Endometrium (tissue), 2 donors: ENCODE data around the gene PTPN2.

Experiments used
- FAIRE-seq: peaks from 2 replicates; lab custom pipeline; 2012; peaks lifted over from hg19 to GRCh38; lab: Jason Lieb, UNC
- donor health status: control.
- donor health status: control.

Gene PTPN2

DNA sequence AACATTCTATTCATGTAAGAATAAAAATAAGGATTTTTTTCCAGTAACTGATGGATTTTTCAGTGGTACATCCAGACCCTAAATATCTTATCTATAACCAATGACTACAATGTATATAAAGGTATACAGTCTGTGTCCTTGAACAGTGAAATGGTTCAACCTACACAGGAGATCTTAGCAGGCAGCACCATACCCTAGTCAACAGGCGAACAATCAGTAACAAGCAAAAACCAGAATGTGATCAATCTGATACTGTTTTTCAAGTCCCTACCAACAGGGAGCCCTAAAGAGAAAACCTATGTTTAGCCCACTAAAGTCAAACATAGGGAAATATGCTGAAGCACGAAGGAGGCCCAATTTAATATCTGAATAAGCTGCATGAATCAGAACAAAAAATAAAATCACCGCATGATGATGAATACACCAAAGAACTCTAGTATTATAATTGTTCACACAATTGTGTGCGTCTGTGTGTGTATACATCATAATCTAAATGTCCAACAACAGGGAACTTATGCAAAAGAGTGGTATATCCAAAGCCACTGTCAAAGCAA is 26.0 kb downstream of the PTPN2 start:
- FAIRE-seq = no peak

DNA sequence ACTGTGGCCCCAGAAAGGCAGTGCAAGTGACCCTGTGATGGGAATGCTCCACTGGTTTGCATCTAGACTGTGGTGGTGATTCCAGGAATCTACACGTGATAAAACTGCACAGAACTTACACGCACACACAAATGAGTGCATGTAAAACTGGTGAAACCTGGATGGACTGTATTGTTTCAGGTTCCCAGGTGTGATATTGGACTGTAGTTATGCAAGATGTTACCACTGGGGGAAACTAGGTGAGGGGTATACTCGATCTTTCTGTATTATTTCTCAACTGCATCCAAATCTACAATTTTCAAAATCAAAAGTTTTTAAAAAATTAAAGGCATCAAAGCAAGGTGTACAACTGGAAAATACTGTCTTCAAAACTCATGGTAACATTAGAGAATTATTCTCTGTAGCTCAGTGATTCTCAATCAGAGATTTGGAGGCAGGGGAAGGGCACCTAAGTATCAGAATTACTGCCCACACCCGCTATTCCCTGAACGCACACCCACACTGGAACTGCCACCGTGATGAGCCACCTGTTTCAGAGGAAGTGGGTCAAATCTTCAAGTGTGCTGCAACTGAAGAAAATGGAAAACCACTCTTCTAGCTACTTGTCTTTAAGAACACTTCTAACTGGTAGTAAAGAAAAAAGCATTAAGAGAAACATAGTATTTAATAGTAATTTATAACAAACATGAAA is 26.7 kb downstream of the PTPN2 start:
- no peak for FAIRE-seq

DNA sequence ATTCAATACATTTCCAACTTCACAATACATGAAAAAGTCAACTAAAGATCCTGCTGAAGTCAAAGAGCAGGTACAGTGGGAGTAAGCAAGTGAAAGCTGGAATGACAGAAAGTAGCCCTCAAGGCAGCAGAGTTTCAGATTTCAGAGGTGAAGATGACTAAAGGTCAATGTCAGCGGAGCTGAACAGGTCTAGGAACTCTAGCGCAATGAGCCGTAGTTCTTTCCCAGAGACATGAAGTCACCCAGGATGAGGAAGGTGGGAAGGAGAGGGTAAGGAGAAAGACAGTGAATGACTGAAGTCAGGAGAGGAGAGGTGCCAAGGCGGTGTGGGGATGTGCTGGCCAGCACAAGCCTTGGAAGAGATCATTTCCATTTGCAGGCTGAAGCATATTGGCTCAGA is 28.1 kb downstream of the PTPN2 start:
- FAIRE-seq = no peak

DNA sequence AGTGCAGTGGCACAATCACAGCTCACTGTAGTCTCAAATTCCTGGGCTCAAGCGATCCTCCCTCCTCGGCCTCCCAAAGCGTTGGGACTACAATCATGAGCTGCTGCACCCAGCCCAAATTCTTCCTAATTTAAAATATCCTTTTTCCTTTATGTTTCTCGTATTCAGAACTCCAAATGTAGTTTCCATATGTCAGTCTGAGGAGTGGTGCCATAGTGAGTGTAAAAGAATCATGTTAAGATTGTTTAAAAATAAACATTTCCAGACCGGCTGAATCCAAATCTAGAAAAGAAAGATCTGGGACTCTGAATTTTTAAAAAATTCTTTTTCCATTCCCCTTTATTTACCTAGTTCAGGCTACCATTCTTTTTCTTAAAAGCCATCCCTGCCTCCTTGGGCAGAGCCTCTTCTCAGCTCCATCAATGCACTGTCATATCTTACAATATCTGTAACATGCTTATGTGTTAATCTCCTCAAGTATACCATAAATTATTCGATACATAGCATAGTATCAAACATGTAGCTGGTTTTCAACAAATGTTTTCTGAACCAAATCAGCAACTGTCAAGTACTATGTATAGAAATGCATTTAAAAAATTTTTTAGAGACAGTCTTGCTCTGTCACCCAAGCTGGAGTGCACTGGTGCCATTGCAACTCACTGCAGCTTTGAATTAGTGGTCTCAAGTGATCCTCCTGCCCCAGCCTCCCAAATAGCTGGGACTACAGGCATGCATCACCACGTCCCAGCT is 31.3 kb downstream of the PTPN2 start:
- FAIRE-seq = no peak

DNA sequence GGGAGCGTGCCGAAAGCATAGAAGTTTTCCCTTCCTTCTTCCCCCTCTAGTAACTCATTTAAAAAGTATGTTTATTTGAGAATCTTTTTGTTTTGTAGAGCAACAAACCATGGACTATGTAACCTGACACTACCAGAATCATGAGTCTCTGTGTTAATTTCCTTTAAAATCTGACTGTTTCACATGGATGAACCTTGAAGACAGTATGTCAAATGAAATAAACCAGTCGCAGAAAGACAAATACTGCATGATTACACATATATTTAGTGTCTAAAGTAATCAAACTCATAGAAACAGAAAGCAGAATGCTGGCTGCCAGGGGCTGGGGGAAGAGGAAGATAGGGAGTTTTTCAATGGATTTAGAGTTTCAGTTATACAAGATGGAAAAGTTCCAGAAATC is 32.3 kb downstream of the PTPN2 start:
- FAIRE-seq = no peak

DNA sequence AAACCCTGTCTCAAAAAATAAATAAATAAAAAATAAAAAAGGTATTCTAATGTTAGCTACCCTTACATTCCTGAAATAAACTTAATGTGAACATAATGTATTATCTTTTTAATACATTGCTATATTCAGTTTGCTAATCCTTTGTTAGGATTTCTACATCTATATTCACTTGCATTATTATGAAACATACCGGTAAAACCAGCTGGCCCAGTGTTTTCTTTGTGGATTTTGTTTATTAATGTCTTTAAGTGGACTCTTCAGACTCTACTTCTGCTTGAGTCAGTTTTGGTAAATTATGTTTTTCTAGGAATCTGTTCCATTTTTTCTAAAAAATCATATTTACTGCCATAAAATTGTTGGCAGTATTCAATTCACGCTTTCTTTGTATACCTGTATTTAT is 34.5 kb downstream of the PTPN2 start:
- no peak for FAIRE-seq

DNA sequence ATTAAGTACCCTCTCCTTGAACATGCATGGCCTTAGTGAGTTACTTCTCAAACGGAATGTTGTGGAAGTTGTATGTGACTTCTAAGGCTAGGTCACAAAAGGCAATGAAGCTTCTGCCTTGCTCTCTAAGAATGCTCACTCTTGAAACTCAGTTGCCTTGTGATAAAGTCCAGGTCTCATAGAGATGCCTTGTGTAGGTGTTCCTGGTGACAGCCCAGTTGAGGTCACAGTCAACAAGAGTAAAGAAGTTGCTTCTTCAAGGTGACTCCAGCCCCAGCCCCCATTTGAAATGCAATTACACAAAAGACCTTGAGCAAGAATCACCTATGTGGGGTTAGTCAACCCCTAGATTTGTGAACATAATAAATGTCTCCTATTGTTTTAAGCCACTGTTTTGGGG is 35.6 kb downstream of the PTPN2 start:
- FAIRE-seq = no peak

DNA sequence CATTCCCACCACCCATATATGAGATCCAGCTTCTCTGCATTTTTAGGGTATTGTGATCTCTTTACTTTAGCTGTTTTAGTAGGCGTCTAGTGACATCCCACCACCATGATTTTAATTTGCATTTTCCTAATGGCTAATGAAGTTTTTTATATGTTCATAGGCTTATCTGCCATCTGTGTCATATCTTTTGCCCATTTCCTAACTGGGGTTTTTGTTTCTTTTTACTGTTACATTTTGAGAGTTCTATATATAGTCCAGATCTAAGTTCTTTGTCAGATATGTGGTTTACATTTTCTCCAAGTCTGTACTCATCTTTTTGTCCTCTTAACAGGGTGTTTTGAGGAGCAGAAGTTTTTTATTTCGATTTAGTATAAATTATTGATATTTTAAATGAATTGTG is 39.6 kb downstream of the PTPN2 start:
- FAIRE-seq = no peak

DNA sequence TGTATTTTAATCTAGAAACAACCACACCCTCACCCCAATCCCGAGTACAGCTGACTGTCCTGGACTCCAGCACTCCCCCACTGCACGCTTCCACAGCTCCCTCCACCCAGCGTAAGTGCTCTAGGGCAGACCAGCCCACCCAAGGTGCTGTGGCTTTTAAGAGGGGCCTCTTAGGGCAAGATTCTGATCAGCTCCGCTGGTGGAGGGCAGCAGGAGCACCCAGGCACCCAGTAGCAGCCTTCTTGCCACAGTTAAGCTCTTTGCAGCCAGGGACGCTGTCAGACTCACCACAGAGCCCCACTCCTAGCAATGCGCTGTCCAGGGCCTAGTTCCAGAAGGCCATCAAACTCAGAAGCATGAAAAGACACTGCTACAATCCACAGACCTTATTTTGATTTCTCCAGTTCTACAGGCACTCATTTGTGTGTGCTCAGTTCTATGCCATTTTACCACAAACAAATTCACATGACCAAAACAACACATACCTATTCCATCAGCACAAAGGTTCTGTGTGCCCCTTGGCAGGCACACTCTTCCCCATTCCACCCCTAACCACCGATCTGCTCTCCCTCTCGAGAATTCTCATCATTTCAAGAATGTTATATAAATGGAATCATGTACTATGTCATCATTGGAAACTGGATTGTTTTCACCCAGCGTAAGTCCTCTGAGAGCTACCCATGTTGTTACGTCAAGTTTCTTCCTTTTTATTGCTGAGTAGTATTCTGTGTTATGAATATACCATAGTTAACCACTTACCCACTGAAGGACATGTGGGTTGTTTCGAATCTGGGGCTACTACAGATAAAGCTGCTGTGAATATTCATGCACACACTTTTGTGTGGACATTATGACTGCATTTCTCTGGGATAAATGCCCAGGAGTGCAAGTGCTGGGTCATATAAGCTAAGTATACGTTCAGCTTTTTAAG is 40.4 kb downstream of the PTPN2 start:
- no peak for FAIRE-seq

DNA sequence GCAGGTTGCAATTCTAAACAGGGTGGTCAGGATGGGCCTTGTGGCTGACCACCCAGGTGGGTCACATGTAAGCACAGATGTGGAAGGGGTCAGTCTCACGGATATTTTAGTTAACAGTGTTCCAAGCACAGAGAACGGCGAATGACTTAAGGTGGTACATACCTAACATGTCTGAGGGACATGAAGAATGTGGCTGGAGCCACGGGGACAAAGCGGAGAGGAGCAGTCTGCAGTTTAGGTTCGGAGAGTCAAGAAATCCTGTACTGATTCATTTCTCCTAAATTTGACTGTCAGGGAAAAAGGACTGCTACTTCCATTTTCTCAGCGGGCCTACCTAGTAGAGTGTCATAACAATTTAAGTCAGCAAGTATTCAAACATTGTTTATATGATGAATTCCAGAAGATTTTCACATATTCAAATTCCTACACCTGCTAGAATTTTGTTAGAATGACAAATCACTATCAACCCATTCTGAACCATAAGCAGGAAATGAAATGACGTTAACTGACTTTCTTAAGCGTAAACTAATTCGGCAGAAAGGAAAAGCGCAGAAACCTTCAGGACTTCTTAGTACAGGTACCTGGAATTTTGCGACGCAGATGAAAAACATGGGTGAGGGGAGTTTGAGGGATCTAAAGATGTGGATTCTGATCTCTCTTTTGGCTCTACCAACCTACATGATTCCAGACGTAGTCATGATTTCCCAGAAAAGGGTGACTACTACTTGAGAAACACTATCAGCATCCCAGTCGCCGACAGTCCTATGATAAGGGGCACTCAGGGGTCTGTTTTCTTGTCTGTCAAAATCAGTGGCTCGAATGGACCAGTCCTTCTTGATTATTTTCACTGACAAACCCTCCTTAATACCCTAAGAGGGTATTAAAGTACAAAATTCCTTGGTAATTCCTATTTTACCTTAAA is 41.3 kb downstream of the PTPN2 start:
- FAIRE-seq = no peak

DNA sequence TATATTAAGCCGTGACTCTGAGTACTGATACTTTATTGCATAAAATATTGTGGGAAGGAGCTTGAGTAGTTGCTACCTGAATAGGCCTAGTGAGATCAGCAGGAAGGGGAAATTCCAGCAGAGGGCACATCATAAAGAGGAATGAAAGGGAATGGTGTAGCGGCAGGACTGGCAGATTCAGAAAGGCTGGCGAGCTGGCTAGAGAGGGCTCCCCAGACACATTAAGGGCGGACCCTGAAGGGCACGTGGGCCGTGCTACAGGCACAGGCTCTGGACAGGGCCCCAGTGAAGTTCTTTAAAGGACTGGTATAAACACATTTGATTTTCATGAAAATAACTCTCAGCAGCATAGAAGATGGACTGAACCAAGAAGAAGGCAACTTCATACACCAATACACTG is 43.0 kb downstream of the PTPN2 start:
- FAIRE-seq = no peak

DNA sequence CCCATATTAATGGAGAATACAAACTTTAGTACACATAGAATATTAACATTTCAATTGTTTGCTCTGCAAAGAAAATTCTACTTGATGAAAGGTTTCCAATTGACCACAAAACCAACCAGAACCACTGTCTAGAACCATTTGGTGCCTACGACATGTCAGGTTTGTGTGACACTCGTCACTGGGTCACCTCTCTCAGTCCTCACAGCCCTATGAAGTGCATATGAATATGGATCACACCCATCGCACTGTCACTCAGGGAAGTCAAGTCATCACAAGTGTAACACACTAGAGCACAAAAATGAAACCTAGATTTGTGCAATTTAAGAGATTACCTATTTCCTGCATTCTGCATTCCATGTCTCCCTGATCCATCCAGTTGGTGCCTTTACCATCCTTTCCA is 43.7 kb downstream of the PTPN2 start:
- FAIRE-seq = no peak

DNA sequence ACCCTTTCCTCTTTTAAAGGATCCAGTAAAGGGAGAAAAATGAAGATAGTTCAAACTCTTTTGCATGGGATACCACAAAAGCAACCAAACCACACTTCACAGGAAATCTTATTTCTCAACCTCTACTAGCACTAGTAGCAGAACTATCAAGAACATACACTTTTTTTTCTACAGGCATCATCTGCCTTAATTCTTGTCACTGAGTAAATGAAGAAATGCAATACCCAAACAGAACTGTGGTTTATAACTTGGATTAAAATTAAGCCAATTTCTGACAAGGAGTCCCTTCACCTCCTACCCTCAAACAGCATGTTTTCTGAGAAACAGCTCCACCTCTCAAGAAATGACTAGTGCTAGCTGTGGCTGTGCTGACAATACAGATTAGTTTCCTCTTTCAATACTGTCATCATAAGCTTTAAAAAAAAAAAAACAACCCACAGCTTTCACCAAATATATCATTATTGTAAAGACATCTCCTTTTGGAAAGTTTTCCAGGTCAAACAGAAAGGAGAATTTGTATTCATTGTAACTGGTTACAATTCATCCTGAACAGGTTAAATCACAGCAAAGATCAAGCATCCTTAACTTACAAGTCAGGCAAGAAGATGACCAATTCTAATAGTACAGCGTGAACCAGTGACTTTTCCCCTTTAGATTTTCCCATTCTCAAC is 44.4 kb downstream of the PTPN2 start:
- no peak for FAIRE-seq

DNA sequence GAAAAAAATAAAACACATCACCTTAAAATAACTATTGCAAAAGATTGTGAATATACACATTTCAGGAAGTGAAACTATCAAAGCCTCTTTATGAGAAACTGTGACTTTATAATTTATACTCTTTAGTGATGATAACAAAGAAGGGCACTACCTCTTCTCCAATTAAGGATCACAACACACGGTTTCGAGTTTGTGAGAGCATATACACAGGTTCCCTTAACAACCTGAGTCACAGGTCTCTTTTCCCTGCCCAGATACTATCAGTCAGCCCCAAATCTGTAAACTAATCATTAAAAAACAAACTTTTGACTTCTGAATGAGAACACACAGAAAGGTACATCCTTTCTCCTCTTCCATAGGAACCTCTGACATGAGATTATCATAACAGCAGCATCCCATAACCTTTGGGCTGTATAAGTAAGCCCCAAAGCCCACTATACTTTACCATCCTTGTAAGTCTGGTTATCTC is 44.9 kb downstream of the PTPN2 start:
- no peak for FAIRE-seq

DNA sequence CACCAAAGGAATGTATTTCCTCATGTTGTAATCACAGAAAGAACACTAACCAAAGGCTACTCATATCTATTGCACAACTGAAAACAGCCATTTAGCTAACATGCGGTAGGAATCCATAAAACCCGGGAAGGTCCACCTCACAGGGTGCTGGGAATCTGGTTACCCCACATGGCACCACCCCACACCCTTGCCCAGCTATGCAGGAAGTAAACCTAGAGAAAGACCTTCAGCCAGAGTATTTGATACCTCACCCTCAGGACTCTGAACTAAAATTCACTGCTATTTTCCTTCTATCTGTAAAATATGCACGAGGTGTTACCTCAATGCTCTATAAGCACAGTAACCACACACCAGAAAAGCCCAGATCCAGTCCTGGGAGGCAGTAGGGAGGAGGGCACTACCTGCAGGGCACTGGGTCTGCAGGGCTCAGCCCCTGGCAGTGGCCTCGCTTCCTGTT is 45.8 kb downstream of the PTPN2 start:
- FAIRE-seq = no peak

DNA sequence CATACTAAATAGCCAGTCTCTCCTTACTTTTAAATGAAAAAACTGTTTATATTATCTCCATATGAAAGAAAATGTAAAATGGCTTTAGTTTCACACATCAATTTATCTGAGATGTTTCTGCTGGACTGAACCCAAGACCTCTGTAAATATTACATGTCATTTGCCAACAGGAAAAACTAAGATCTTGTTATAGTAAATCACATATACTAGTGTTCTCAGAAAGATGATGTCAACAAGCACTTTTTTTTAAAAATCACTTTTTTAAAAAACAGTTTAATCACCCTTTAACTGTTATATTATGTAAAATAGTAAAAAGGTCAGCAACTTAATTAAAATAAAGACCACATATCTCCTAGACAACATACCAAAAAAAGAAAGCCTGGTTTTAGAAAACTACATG is 46.3 kb downstream of the PTPN2 start:
- no peak for FAIRE-seq

DNA sequence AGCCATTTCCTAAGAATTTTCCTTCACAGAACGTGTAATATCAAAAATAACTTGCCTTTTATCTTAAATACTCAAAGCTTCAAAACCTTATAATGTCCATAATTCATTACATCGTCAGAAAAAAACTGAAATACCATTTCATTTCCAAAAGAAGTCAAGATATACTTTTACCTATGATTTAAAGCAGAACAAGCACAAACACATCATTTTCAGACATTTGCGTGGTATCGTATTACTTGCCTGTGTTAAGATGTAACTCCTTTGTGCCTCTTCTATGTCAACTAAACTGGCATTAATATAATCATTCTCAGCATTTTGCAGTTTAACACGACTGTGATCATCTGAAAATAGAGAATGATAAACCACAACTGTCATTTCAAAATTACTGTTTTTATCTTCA is 47.5 kb downstream of the PTPN2 start:
- no peak for FAIRE-seq

DNA sequence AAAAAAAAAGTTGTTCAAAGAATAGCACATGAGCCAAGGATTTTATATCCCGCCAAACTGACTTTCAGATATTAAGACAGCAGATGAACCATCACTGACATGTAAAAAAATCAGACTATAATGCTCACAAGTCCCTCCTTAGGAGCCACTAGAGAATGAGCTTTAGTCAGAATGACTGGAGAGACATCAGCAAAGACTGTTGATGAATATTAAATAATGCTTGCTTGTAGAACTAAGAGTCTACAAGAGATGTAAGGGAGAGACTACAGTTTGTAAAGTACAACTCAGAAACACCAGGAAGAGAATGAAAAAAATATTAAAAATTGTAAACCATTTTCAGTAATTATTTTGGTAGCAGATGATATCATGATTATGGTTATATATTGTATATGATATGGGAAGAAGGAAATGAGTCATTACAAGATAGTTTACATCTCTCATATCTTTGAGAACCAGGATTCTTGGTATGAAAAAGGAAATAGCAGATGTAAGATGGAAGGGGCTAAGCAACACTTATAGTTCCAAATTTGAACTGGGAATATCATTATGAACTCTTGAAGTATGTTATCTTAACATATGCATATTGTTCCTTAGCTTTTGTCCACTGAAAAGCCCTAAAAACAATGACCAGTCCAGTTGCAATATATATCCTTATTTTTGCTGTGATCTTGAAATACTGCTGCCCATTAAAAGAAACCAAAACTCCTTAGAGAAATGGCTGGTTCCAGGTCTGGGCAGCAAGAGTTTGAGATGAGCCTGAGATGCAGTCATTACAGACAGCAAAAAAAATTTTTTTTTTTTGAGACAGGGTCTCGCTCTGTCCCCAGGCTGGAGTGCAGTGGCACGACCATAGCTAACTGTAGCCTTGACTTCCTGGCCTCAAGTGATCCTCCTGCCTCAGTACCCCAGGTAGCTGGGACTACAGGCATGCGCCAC is 55.7 kb downstream of the PTPN2 start:
- no peak for FAIRE-seq

DNA sequence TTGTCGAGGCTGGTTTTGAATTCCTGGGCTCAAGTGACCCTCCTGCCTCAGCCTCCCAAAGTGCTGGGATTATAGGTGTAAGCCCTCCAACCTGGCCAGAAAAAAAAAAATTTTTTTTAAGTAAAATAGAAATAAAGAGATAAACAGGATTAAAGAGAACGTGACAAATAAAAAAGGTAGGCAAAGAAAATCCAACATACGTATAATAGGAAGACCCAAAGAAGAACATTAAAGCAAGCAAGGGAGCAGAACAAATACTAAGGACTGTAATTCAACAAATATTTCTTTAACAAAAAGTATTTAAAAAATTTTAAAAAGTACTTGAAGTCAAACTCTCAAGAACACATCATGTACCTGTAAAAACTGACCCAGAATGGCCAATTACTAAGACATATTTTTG is 56.4 kb downstream of the PTPN2 start:
- FAIRE-seq = peak; percentile 23

DNA sequence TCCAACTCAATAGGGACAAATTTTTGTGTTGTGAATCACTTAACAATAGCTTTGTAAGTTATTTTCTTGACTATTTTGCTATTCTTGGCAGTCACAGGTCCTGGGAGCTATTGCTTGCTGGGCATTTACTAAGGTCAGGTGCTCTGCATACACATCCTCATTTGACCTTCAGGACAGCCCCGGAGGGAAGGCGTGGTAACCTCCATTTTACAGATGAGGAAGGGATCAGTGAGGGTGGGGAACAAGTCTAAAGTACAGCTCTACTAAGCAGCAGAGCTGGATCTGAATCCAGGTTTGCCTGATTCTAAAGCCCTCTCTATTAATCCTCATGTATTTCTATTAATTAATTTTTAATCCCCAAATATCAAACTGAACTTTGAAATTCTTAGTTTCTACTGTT is 58.8 kb downstream of the PTPN2 start:
- FAIRE-seq = no peak
